Measurements from ENCODE around the gene MCEMP1. TPM values are rescaled to one million over a fixed set of nuclear protein-coding genes. Genes with fewer than 3 reads are reported as not detected.

MCEMP1 gene
- total RNA-seq, 1 experiment from 2014 or later = not detected

DNA sequence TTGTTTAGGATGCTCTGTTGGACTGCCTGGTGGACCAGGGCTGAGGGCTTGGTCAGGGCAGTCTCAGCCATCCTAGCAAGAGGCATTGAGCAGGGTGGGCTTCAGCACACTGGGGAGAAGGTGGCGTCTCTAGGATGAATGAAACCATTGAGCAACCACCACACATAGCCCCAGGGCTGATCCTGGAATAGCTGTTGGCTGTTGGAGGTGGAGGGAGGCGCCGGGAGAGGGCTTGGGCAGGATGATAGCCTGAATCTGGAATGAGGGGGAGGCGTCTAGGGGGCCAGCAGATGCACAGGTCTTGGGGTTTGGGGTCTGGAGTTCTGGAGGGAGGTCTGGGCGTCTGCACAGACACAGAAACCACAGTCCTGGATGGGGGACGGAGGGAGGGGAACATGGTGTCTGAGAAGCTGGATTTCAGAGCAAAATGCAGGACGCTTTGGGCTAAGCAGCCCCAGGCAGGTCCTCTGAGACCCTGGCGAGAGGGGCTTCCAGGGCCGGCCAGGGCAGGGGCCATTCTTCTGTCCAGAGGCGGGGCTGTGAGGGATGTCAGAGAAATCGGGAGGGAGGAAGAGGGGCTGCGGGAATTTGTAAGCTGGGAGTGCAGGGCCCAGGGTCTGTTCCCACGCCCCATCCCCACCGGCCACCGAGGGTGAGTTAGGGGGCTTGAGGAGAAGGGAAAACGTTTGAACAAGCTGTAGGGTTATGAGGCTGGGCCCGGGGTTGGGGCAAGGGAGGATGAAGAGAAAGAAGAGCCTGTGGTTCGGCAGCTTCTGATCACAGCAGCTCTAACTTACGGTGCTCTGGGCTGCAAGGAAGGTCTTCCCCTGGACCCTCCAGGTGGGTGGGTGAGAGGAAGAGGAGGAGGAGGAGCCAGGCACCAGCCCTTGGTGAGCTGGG is 8.9 kb downstream of the MCEMP1 start:
- TF ChIP-seq, protein P1, sequence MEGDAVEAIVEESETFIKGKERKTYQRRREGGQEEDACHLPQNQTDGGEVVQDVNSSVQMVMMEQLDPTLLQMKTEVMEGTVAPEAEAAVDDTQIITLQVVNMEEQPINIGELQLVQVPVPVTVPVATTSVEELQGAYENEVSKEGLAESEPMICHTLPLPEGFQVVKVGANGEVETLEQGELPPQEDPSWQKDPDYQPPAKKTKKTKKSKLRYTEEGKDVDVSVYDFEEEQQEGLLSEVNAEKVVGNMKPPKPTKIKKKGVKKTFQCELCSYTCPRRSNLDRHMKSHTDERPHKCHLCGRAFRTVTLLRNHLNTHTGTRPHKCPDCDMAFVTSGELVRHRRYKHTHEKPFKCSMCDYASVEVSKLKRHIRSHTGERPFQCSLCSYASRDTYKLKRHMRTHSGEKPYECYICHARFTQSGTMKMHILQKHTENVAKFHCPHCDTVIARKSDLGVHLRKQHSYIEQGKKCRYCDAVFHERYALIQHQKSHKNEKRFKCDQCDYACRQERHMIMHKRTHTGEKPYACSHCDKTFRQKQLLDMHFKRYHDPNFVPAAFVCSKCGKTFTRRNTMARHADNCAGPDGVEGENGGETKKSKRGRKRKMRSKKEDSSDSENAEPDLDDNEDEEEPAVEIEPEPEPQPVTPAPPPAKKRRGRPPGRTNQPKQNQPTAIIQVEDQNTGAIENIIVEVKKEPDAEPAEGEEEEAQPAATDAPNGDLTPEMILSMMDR (IDR thresholded peaks at IDR 0.05; ENCODE audit: unreplicated experiment) = no peak
- H3K27ac Mint-ChIP-seq (ENCODE audit: unreplicated experiment) = no peak overlapping the region

DNA sequence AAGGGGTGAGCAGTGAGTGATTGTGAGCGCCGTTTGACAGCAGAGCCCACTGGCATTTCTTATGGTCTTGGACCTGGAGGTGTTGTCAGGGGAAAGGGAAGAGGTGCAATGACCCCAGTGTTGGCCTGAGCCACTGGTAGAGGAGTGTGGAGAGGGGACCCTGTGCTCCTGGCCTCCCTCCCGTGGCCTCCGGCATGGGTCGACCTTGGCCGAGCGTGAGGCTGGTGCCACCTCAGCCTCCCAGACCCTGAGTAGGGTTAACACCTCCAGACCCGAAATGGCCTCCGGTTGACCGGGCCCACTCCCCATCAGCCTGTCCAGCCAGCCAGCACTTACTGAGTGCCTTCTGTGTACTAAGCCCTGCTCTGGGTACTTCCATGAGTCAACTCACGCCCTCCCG is 10.3 kb downstream of the MCEMP1 start:
- Mint-ChIP-seq H3K4me3 (ENCODE audit: low read depth, unreplicated experiment) (no peak overlapping the region), H3K4me1 (ENCODE audit: low read depth, unreplicated experiment) (peaks cover 8% of the 10 kb centered on the region), H3K27me3 (ENCODE audit: unreplicated experiment) (peaks cover 22% of the 10 kb centered on the region), H3K36me3 (ENCODE audit: insufficient read depth, unreplicated experiment) (peaks cover 19% of the 10 kb centered on the region), H3K9me3 (ENCODE audit: low read depth, unreplicated experiment) (no peaks in the 10 kb centered on the region), H3K27ac (ENCODE audit: unreplicated experiment) (no peak overlapping the region)
- no peak for DNase-seq
- no TSS peak for BruUV-seq (replicated peaks)
- intact Hi-C loops (cut with micrococcal nuclease; ENCODE audit: unreplicated experiment) = no loop called here
- CTCF ChIA-PET = no interaction called here
- TF ChIP-seq, protein P1 (IDR thresholded peaks at IDR 0.05; ENCODE audit: unreplicated experiment) = no peak

More for the DNA sequence above, 8.9 kb downstream of the MCEMP1 start:
- intact Hi-C loops (cut with micrococcal nuclease; ENCODE audit: unreplicated experiment) = no loop called here
- Mint-ChIP-seq H3K27me3 (ENCODE audit: unreplicated experiment) (peaks cover 22% of the 10 kb centered on the region), H3K36me3 (ENCODE audit: insufficient read depth, unreplicated experiment) (peaks cover 29% of the 10 kb centered on the region), H3K9me3 (ENCODE audit: low read depth, unreplicated experiment) (no peaks in the 10 kb centered on the region), H3K4me1 (ENCODE audit: low read depth, unreplicated experiment) (peaks cover 8% of the 10 kb centered on the region), H3K4me3 (ENCODE audit: low read depth, unreplicated experiment) (no peak overlapping the region)
- BruUV-seq (replicated peaks) = no TSS peak
- DNase-seq = no peak
- CTCF ChIA-PET = interaction anchor here (1.1 kb wide), 1 partner anchor 118 kb away, joined by 3 read pairs; no protein-coding TSS in a partner anchor

DNA sequence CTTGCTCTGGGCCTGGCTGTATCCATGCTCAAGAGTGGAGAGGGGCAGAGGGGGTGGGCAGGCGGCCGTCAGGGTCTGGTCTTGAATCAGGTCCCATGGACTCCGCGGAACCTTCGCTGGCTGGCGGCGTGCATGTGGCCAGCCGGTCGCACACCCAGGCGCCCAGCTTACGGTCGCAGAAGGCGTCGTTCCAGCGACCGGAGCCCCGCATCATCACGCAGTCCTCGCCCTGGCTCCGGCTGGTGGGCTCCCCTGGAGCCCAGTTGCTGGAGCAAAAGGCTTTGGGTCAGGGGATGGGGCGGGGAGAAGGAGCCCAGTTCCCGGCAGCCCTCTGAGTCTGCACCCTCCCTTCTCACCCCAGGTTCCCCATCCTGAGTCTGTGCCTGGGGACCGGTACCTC is 12.3 kb downstream of the MCEMP1 start:
- peaks cover 22% of the 10 kb centered on the region for H3K27me3 Mint-ChIP-seq (ENCODE audit: unreplicated experiment)
- peaks cover 13% of the 10 kb centered on the region for H3K36me3 Mint-ChIP-seq (ENCODE audit: insufficient read depth, unreplicated experiment)
- no peaks in the 10 kb centered on the region for H3K9me3 Mint-ChIP-seq (ENCODE audit: low read depth, unreplicated experiment)
- no peak overlapping the region for H3K4me3 Mint-ChIP-seq (ENCODE audit: low read depth, unreplicated experiment)
- TF ChIP-seq, protein P1 (IDR thresholded peaks at IDR 0.05; ENCODE audit: unreplicated experiment) = no peak
- CTCF ChIA-PET = no interaction called here
- no peak overlapping the region for H3K27ac Mint-ChIP-seq (ENCODE audit: unreplicated experiment)
- intact Hi-C loops (cut with micrococcal nuclease; ENCODE audit: unreplicated experiment) = no loop called here
- DNase-seq = no peak
- no TSS peak for BruUV-seq (replicated peaks)
- peaks cover 8% of the 10 kb centered on the region for H3K4me1 Mint-ChIP-seq (ENCODE audit: low read depth, unreplicated experiment)

DNA sequence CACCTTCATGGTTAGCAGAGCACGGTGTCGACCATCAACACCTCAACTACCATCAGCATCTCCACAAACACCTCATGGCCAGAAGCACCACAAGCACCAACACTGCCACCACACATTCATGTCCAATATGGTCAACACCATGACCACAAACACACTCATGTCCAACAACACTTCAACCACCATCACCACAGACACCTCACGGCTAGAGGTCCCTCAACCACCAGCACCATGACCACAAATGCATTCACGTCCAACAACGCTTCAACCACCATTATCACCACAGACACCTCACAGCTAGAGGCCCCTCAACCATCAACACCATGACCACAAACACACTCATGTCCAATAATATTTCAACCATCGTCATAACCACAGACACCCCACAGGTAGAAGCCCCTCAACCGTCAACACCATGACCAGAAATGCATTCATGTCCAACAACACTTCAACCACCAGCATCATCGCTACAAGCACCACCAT is 13.9 kb downstream of the MCEMP1 start:
- DNase-seq = no peak
- H3K4me3 Mint-ChIP-seq (ENCODE audit: low read depth, unreplicated experiment) = no peak overlapping the region
- CTCF ChIA-PET = interaction anchor here (0.6 kb wide), 1 partner anchor 13 kb away, joined by 3 read pairs; no protein-coding TSS in a partner anchor

More for the DNA sequence above, 13.9 kb downstream of the MCEMP1 start:
- TF ChIP-seq, protein P1 (IDR thresholded peaks at IDR 0.05; ENCODE audit: unreplicated experiment) = no peak
- no peaks in the 10 kb centered on the region for H3K9me3 Mint-ChIP-seq (ENCODE audit: low read depth, unreplicated experiment)
- no peak overlapping the region for H3K27ac Mint-ChIP-seq (ENCODE audit: unreplicated experiment)
- intact Hi-C loops (cut with micrococcal nuclease; ENCODE audit: unreplicated experiment) = no loop called here
- H3K4me1 Mint-ChIP-seq (ENCODE audit: low read depth, unreplicated experiment) = no peaks in the 10 kb centered on the region
- no TSS peak for BruUV-seq (replicated peaks)
- peaks cover 13% of the 10 kb centered on the region for H3K27me3 Mint-ChIP-seq (ENCODE audit: unreplicated experiment)
- H3K36me3 Mint-ChIP-seq (ENCODE audit: insufficient read depth, unreplicated experiment) = peaks cover 2% of the 10 kb centered on the region
